ENCODE results near the gene SCYGR5.
"Not testable (repeated sequence)": the region's sequence is repeated elsewhere in the genome, so short reads cannot be mapped to it uniquely, and the experiment has no call there.

The SCYGR5 gene, protein sequence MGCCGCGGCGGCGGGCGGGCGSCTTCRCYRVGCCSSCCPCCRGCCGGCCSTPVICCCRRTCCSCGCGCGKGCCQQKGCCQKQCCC

DNA sequence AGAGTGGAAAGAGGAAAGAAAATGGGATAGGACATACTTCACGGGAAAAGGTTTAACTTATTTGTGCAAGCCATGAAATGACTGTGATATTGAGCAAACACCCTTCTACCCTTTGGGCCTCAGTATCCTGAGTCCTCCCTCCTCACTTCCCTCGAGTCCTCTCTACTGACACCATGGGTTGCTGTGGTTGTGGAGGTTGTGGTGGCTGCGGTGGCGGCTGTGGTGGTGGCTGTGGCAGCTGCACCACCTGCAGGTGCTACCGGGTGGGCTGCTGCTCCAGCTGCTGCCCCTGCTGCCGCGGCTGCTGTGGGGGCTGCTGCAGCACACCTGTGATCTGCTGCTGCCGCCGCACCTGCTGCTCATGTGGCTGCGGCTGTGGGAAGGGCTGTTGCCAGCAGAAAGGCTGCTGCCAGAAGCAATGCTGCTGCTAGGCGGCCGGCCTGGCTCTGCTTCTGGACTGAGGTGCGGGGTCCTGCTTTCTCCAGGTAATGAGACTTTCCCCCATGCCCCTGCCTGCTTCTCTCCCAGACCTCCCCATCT lies at the start of gene SCYGR5:
SCYGR5 (plus strand) TSS at position 174 of the 540 bp plus-strand sequence; CDS start at position 174, 0 bp downstream.
- DNase-seq; in situ Hi-C loops (cut with HindIII; ENCODE audit: low pct_ligation_motif_present, low pct_unique_long_range_greater_than_20kb, low sequenced_read_pairs): not testable (repeated sequence)

DNA sequence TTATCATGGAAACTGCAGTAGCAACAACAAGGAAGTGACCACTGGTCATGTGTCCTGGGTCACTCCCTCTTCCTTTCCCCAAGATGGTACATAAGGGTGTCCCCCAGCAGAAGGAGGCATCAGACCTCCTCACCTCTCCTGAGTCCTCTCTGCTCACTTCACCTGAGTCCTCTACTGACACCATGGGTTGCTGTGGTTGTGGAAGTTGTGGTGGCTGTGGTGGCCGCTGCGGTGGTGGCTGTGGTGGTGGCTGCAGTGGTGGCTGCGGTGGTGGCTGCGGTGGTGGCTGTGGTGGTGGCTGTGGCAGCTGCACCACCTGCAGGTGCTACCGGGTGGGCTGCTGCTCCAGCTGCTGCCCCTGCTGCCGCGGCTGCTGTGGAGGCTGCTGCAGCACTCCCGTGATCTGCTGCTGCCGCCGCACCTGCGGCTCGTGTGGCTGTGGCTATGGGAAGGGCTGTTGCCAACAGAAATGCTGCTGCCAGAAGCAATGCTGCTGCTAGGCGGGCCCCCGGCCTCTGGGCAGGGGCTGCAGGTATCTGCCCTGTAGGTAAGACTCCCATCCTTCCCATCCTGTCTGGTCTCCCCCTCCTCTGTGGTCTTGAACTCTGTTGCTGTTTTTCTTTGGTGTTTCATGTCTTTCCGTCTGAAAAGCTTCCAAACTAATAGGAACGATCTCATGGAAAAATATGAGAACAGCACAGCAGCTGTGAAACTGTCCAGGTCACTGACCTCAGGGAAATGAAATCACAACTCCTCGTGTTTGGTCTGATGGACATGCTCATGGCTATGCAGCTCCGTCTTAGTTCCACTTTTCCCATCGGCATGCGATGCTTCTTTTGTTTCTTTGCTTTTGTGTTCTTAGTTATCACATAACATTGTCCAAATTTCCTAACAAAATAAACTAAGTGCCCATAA lies 49.0 kb upstream of the SCYGR5 start, which contains the start of gene SCYGR4:
SCYGR4 (plus strand) TSS at position 183 of the 915 bp plus-strand sequence; CDS start at position 183, 0 bp downstream.
- DNase-seq, result no peak
- in situ Hi-C loops (cut with HindIII; ENCODE audit: low pct_ligation_motif_present, low pct_unique_long_range_greater_than_20kb, low sequenced_read_pairs), result no loop called here

DNA sequence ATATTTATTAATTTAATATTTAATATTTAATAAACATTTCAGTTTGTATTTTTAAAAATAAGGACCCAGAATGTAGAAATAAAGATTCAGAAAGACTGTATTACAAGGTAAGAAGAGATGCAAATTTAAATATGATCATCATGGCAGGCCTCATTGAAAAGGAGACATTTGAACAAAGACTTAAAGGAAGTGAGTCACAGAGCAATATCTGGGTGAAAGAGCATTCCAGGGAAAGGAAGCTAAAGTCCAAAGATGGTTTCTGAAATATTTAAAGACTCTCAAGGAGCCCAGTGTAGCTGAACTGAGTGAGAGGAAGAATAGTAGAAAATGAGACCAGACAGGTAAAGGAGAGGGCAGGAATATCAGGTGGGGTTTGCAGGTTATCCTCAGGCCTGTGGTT lies 43.4 kb upstream of the SCYGR5 start:
- in situ Hi-C loops (cut with HindIII; ENCODE audit: low pct_ligation_motif_present, low pct_unique_long_range_greater_than_20kb, low sequenced_read_pairs), result no loop called here

DNA sequence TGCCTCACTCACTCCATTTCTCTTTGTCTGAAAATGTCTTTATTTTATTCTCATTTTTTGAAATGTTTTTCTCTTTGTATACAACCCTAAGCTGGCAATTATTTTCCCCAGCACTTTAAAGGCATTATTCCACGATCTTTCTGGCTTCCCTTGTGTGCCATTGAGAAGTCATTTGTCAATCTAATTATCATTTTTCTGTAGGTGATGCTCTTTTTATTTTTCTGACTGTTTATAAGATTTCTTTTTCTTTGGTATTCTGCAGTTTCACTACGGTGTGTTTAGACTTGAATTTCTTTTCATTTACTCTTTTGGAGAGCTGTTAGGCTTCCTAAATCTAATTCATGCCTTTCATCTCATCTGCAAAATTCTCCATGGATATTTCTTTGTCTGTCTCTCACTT lies 41.2 kb upstream of the SCYGR5 start:
- no peak for DNase-seq
- in situ Hi-C loops (cut with HindIII; ENCODE audit: low pct_ligation_motif_present, low pct_unique_long_range_greater_than_20kb, low sequenced_read_pairs), result no loop called here

More for the DNA sequence above, 43.4 kb upstream of the SCYGR5 start:
- DNase-seq, result peak; percentile 39

DNA sequence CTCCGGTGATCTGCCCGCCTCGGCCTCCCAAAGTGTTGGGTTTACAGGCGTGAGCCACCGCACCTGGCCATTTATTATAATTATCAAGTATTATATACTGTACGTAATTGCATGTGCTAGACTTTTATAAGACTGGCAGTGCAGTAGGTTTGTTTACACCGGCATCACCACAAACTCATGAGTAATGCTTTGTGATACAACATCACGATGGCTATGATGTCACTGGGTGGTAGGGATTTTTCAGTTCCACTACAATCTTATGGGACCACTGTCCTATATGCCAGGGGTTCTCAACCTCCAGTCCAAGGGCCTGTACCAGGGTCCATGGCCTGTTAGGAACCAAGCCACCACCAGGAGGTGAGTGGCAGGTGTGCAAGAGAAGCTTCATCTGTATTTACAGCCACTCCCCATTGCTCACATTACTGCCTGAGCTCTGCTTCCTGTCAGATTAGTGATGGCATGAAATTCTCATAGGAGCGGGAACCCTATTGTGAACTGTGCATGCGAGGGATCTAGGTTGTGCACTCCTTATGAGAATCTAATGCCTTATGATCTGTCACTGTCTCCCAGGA lies 39.9 kb upstream of the SCYGR5 start:
- no peak for DNase-seq
- in situ Hi-C loops (cut with HindIII; ENCODE audit: low pct_ligation_motif_present, low pct_unique_long_range_greater_than_20kb, low sequenced_read_pairs), result no loop called here

DNA sequence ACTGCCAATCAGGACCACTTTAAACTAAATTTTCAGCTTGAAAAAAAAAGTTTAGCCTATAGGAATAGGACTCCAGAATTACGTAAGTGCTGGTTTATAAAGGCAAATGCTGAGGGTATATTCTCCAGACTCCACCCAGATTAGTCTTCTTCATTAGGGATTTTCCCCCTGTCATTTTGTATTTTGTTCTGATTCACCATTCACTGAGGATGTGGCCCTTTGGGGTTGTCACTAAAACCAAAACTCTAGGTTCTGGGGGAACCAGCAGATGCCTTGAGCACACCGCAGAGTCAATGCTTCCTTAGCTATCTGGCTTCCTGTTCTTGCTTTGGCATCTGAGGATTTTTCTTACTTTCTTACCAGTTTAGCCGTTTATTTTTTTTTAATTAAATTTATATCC lies 38.8 kb upstream of the SCYGR5 start:
- in situ Hi-C loops (cut with HindIII; ENCODE audit: low pct_ligation_motif_present, low pct_unique_long_range_greater_than_20kb, low sequenced_read_pairs), result no loop called here
- no peak for DNase-seq

DNA sequence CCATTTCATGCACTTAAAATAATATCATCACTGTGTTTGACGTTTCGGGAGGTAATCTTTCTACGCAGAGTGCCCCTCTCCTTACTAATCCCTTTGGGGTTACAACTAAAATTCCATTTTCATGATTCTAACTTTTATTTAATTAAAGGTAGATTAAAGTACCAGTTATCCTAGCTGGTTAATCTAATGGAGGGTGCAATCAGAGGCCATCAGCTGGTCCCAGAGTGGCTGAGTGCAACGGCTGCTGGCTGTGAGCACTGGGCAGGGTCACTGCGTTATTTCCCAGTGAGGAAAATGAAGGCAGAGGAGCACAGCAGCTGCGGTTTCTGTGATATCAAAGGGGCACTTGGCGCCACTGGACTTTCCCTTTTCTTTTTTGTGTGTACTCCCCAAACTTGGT lies 37.2 kb upstream of the SCYGR5 start:
- in situ Hi-C loops (cut with HindIII; ENCODE audit: low pct_ligation_motif_present, low pct_unique_long_range_greater_than_20kb, low sequenced_read_pairs), result no loop called here
- DNase-seq, result no peak

DNA sequence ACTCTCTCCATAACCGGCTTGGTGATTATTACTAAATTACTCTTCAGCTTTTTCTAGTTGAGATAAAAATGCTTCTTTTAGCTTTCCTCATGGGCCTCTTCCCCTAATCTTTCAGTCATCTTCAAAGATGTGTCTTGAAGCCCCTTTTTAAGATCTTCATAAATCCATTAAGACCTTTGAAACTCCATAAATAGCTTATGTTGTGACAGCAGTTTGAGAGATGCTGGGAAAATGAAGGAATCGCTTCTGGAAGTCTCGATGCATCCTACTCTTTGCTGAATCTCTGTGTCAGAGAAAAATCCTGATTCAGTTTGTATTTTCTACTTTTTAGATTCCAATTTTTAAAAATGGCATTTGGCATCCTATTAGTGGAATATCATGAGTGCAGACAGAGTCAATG lies 36.3 kb upstream of the SCYGR5 start:
- in situ Hi-C loops (cut with HindIII; ENCODE audit: low pct_ligation_motif_present, low pct_unique_long_range_greater_than_20kb, low sequenced_read_pairs), result no loop called here
- DNase-seq, result no peak

DNA sequence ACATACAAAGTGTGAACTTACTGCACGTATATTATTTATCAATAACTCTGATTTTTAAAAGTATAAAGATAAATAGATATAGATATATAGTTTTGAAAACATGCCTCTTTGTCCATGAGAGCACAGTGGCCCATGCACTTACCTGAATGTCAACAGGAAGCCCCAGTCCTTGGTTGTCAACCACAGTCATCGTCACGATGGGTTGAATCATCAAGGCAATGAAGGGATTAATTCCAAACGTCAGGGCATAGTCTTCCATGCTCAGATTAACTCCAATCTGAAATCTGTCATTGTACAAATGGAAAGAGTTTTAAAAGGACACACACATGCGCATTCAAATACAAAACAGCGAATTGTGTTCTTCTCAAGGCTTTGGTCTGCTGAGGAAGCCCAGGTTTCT lies 33.8 kb upstream of the SCYGR5 start:
- DNase-seq, result no peak
- in situ Hi-C loops (cut with HindIII; ENCODE audit: low pct_ligation_motif_present, low pct_unique_long_range_greater_than_20kb, low sequenced_read_pairs), result no loop called here

DNA sequence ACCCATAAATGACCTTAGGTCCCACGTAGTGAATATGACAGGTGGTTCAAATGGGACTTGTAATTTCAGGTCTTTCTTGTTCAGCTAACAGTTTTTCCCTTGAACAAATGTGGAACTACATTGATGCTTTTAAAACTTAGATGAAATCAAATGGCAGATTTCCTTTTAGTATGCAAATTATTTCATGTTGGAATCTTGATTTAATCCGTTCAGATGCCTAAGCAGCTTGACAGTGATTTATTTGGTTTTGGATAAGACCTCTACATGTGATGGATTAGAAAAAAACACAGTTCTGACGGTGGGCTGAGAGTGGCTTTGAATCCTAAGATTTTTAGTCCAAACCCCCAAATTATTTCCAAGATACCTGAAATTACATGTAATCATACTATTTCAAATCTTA lies 32.4 kb upstream of the SCYGR5 start:
- no peak for DNase-seq
- in situ Hi-C loops (cut with HindIII; ENCODE audit: low pct_ligation_motif_present, low pct_unique_long_range_greater_than_20kb, low sequenced_read_pairs), result no loop called here

DNA sequence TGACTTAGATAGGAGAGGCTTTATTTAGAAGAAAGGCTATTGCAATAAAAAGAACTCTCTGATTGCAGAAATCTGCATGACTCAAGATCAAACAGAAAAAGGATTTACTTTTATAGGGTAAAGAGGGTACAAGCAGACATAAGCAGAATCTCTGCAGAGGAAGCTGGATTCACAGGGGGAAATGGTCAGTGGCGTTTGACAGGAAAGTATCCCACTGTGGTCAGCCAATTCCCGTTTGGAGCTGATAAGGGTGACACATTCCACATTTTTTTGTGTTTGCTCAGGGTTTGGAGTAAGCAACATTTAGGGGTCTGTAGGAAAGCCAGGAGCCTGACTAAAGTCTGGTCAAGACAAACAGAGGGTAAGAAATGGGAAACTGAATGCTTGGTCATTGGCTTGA lies 23.9 kb upstream of the SCYGR5 start:
- in situ Hi-C loops (cut with HindIII; ENCODE audit: low pct_ligation_motif_present, low pct_unique_long_range_greater_than_20kb, low sequenced_read_pairs), result no loop called here

DNA sequence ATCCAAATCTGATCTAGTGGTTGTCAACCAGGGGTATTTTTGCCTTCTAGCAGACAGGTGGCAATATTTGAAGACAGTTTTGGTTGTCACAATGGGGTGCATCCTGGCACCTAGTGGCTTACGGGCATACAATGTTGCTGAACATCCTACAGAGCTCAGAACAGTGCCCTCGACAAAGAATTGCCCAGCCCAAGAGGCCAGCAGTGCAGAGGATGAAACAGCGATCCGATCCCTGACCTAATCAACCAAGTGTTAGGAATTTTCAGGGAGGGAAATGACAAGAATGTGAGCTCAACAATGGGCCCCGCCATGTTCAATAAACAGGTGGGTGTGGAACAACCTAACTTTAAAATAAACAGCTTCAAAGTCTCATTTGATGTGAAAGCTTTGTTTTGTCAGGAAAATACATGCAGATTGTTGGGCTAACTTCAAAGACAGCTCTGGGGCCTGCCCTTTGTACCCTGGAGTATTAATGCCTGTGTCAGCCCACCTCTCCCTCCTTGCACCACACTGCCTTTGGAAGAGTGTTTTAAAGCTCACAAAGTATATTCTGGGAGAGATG lies 22.5 kb upstream of the SCYGR5 start:
- DNase-seq, result no peak
- in situ Hi-C loops (cut with HindIII; ENCODE audit: low pct_ligation_motif_present, low pct_unique_long_range_greater_than_20kb, low sequenced_read_pairs), result no loop called here

More for the DNA sequence above, 23.9 kb upstream of the SCYGR5 start:
- no peak for DNase-seq

DNA sequence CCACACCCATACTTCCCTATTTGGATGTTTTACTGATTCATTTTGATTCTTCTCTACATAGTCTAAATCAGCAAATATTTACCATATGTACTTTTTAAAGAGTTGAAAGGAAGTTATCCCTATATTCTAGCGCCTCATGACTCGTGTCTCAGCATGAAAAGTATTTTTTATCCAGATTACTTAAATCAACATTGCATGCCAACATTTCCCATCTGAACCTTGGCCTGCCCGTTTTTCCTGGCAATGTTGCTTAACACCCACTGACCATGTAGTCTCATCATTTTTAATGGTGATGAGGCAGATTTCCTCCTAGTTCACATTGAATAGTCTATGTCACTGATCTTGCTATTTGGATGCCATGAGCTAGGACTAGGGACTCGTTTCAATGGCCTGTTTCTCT lies 13.2 kb upstream of the SCYGR5 start:
- in situ Hi-C loops (cut with HindIII; ENCODE audit: low pct_ligation_motif_present, low pct_unique_long_range_greater_than_20kb, low sequenced_read_pairs), result no loop called here
- no peak for DNase-seq

DNA sequence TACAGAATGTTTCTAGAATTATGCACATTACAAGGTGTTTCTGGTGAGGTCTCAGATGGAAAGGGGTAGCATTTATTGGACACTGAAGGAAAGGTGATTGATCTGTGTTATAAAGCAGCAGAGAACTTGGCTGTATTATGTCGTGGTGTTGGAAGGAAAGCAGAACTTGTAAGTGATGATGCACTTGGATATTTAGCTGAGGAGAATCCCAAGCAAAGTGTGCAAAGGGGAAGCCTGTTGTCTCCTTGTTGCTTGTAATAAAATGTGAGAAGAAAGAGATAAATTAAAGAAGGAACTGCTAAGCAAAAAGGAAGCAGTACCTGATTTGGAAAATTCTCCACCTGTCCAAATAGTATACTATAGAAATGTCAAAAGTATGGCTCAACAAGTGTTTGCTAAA lies 12.2 kb upstream of the SCYGR5 start:
- in situ Hi-C loops (cut with HindIII; ENCODE audit: low pct_ligation_motif_present, low pct_unique_long_range_greater_than_20kb, low sequenced_read_pairs), result no loop called here
- DNase-seq, result no peak

DNA sequence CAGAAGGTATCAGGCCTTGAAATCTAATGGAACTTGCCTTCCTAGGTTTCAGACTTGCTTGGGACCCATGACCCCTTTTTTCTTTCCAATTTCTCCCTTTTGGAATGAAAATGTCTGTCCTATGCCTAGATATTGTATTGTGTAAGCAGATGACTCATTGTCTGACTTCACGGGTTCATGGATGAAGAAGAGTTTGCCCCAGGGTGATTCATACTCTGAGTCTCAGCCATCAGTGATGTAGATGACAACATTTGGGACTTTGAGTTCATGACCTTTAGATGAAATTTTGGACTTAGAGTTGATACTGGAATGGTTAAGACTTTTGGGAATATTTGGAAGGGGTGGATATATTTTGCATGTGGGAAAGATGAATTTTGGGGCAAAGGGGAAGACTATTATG lies 11.2 kb upstream of the SCYGR5 start:
- DNase-seq, result peak; percentile 83
- in situ Hi-C loops (cut with HindIII; ENCODE audit: low pct_ligation_motif_present, low pct_unique_long_range_greater_than_20kb, low sequenced_read_pairs), result no loop called here

DNA sequence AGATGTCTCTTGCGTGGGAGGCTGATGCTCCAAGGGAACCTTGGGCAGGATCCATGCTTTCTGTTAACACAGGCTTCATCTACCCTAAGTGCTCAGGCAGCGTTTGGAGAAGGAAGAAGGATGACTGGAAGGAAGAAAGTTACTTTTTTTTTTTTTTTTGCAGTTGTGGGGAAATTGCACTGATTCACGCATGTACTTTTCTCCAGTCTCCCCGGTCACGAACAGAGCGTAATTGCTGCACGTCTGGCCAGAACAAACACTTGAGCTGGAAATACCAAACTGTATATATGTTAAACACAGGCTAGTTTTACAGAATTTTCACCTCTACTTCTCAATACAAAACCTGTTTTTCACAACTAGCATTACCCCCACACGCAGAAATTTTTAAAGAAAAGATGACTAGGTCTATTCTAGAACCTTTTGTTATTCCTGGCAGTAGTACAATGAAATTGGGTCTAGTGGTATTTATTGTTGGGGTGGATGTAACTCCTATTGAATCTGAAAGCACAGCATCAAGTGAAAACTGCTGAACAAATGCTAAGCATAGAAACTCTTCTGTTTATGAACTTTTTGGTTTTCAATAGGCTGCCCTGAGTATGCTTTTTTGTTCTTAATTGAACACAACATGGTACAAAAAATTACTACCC lies 9.3 kb upstream of the SCYGR5 start:
- DNase-seq, result no peak
- in situ Hi-C loops (cut with HindIII; ENCODE audit: low pct_ligation_motif_present, low pct_unique_long_range_greater_than_20kb, low sequenced_read_pairs), result no loop called here

DNA sequence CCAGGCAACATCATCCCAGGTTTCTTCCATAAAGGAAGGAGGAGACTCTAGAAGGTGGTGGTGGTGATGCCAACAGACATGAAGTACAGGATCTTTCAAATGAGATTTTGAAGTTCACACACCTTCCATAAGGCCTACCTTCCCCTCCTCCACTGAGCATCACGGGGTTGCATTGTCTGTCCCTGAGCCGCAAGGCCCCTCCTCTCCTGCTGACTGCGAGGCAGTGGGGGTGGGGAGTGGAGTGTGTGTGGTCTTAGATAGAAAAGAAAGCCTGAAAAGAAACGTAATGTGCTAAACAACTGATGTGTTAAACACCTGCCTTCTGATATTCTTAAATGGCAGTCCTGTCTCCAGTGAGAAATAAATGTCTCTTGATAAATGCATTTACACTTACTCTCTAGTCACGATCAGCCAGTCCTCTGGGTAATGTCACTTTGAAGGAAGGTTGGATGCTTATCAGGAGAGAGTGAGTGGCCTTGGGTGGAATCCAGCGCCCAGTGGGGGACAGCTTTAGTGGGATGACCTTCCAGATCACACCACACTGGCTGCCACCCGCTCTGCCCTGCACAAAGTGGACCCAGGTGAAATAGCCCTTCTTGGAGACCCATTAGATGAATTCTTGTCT lies 5.5 kb upstream of the SCYGR5 start:
- DNase-seq, result no peak
- in situ Hi-C loops (cut with HindIII; ENCODE audit: low pct_ligation_motif_present, low pct_unique_long_range_greater_than_20kb, low sequenced_read_pairs), result no loop called here

DNA sequence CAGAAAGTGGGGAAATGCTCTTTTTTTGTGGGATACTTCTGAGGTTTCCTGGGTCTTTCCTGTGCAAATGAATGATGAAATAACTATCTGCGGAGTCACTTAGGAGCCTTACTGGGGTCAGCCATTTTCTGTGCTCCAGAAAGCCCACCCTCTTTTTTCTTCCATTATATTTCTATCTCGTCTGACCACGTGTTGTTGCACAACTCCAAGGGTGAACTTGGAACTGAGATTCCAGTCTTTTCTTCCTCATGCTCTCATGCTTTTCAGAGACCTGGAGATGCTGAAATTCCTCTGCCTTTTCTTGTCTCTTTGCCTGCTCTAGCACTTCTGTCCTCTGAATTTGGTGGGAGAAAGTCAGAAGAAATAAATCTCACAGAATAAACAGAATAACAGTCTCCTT lies 4.8 kb upstream of the SCYGR5 start:
- in situ Hi-C loops (cut with HindIII; ENCODE audit: low pct_ligation_motif_present, low pct_unique_long_range_greater_than_20kb, low sequenced_read_pairs), result no loop called here
- DNase-seq, result no peak

All from ACHN (cell line).